GM18873 (cell line): Measurements from ENCODE around the gene PARD3.
"Not testable (repeated sequence)": the region's sequence is repeated elsewhere in the genome, so short reads cannot be mapped to it uniquely, and the experiment has no call there.

Experiments used
- ATAC-seq: cut with Tn5 transposase; IDR thresholded peaks from one replicate; pipeline ENCODE4 v1.9.1; 2021; ENCODE audit warnings: mild to moderate bottlenecking, moderate library complexity, moderate number of reproducible peaks; ENCODE audit not compliant: unreplicated experiment, low FRiP score

PARD3 gene

GRCh38 chr10:34454590-34455261 lies 360.4 kb downstream of the PARD3 start:
- no peak for ATAC-seq

GRCh38 chr10:34449836-34450235 lies 365.3 kb downstream of the PARD3 start:
- ATAC-seq, result no peak

- no peak for ATAC-seq
Measured at GRCh38 chr10:34446049-34446448, 369.0 kb downstream of the PARD3 start.

GRCh38 chr10:34444223-34445183 lies 370.6 kb downstream of the PARD3 start:
- no peak for ATAC-seq

GRCh38 chr10:34439386-34439785 lies 375.7 kb downstream of the PARD3 start:
- not testable (repeated sequence) for ATAC-seq

GRCh38 chr10:34438741-34439140 lies 376.4 kb downstream of the PARD3 start:
- ATAC-seq, result no peak

- no peak for ATAC-seq
Measured at GRCh38 chr10:34437906-34438305, 377.2 kb downstream of the PARD3 start.

GRCh38 chr10:34434119-34434594 lies 380.9 kb downstream of the PARD3 start:
- no peak for ATAC-seq

- no peak for ATAC-seq
Measured at GRCh38 chr10:34433241-34434076, 381.6 kb downstream of the PARD3 start.

GRCh38 chr10:34432589-34432988 lies 382.5 kb downstream of the PARD3 start:
- no peak for ATAC-seq

GRCh38 chr10:34430685-34431084 lies 384.4 kb downstream of the PARD3 start:
- no peak for ATAC-seq

- no peak for ATAC-seq
Measured at GRCh38 chr10:34428501-34428900, 386.6 kb downstream of the PARD3 start.

- ATAC-seq, result no peak
Measured at GRCh38 chr10:34427911-34428216, 387.2 kb downstream of the PARD3 start.

GRCh38 chr10:34427158-34427910 lies 387.8 kb downstream of the PARD3 start:
- ATAC-seq, result not testable (repeated sequence)

- not testable (repeated sequence) for ATAC-seq
Measured at GRCh38 chr10:34426538-34427157, 388.4 kb downstream of the PARD3 start.

- ATAC-seq, result no peak
Measured at GRCh38 chr10:34426041-34426440, 389.1 kb downstream of the PARD3 start.

- no peak for ATAC-seq
Measured at GRCh38 chr10:34423673-34424625, 391.1 kb downstream of the PARD3 start.

GRCh38 chr10:34420795-34421194 lies 394.3 kb downstream of the PARD3 start:
- ATAC-seq, result no peak
